RWPE1 (cell line): ENCODE data around the gene AUTS2.

Experiments
- CTCF ChIA-PET: fragments of 350-600 bp; sonication (Branson Sonifier 250); formaldehyde crosslinking; extraction: SDS; loops from one replicate; lab custom pipeline; 2021; lab: Yijun Ruan, JAX
- POLR2A ChIA-PET: fragments of 400-600 bp; formaldehyde crosslinking; extraction: SDS; loops from one replicate; lab custom pipeline; 2020; ENCODE audit warnings: antibody characterized with exemption; ENCODE audit not compliant: low non-redundant PET; lab: Yijun Ruan, JAX
- DNase-seq: peaks from one replicate; pipeline ENCODE4 v3.0.0; 2012; ENCODE audit warnings: low spot score
- H3K27ac ChIP-seq: fragments of 450-650 bp; 2 replicates; pipeline ENCODE4 v1.5.1; 2017
- CTCF ChIP-seq: fragments of 450-650 bp; conservative IDR thresholded peaks from 2 replicates; pipeline ENCODE4 v1.5.1; 2017; ENCODE audit warnings: low read depth, mild to moderate bottlenecking

The AUTS2 gene

GRCh38 chr7:69868921-69869320 lies 270.6 kb downstream of the AUTS2 start:
- CTCF ChIA-PET = no interaction called here
- TF ChIP-seq CTCF = no peak
- POLR2A ChIA-PET = no interaction called here
- H3K27ac ChIP-seq = no peak overlapping the region
- DNase-seq = no peak

GRCh38 chr7:69871213-69871885 lies 273.1 kb downstream of the AUTS2 start:
- TF ChIP-seq CTCF = no peak
- H3K27ac ChIP-seq = no peak overlapping the region
- peak; percentile 33 for DNase-seq
- POLR2A ChIA-PET = no interaction called here
- CTCF ChIA-PET = interaction anchor here (0.6 kb wide), 2 partner anchors 211 to 284 kb away, joined by 3 read pairs; no protein-coding TSS in a partner anchor

GRCh38 chr7:69871886-69872569 lies 273.8 kb downstream of the AUTS2 start:
- ChIA-PET CTCF (interaction anchor here (0.6 kb wide), 2 partner anchors 212 to 285 kb away, joined by 3 read pairs; no protein-coding TSS in a partner anchor), POLR2A (no interaction called here)
- no peak for DNase-seq
- no peak overlapping the region for H3K27ac ChIP-seq
- no peak for TF ChIP-seq CTCF

DNA sequence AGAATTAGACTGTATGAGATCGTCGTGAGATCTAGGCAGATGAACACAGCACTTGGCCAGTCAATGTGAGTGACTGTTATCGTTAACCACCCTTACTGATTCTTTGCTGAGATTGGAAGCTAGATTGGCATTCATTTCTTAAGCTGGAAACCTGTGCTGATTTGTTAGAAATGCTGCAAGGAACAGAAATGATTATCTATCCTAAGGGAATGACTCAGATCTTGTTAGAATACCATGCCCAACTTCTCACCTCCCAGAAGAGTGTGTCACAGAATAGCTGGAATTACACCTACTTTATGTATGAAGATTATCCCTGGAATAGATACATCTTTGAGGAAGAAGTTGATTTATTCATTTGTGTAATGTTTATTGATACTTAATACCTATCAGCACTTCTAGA lies 275.2 kb downstream of the AUTS2 start:
- TF ChIP-seq CTCF = no peak
- CTCF ChIA-PET = interaction anchor here (0.6 kb wide), 1 partner anchor 33 kb away, joined by 3 read pairs; no protein-coding TSS in a partner anchor
- POLR2A ChIA-PET = no interaction called here

DNA sequence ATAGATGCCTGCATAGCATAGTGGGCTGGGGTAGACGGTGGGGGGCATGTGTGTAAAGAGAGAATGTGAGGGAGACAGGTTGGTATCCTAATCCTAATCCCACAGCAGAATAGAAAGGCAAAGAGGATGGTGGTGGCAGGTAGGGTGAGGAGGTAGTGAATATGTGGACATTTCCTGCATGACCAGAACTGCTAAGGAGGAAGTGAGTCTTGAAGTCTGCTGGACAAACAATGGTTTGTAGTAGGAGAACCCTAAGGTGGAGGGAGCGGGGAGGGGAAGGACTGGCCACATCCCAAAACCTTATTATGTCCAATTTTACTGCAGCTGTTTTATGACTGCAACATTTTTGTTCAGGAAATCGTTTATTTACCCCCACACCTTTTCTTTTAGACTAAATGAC lies 279.7 kb downstream of the AUTS2 start:
- ChIA-PET POLR2A (no interaction called here), CTCF (no interaction called here)
- H3K27ac ChIP-seq = no peak overlapping the region
- DNase-seq = no peak
- TF ChIP-seq CTCF = no peak

More for the DNA sequence above, 275.2 kb downstream of the AUTS2 start:
- no peak for DNase-seq
- H3K27ac ChIP-seq = no peak overlapping the region

- CTCF ChIA-PET = no interaction called here
- POLR2A ChIA-PET = no interaction called here
- DNase-seq = no peak
Observed at GRCh38 chr7:69878591-69878990, 280.3 kb downstream of the AUTS2 start.

More at GRCh38 chr7:69878591-69878990, 280.3 kb downstream of the AUTS2 start:
- no peak overlapping the region for H3K27ac ChIP-seq
- TF ChIP-seq CTCF = no peak
